LNCaP clone FGC (cell line): ENCODE results near the gene SAMSN1.

Experiments
- DNase-seq: peaks from one replicate; pipeline ENCODE4 v3.0.0-alpha.2; 2011; ENCODE audit warnings: low read depth
- H3K4me3 ChIP-seq: 2 replicates; pipeline ENCODE4 v1.5.1; 2011; ENCODE audit warnings: mild to moderate bottlenecking, low read depth, low read length, control low read depth
- TF ChIP-seq, protein P1 (sequence below): IDR thresholded peaks from 2 replicates; pipeline ENCODE4 v1.5.1; 2012; ENCODE audit warnings: mild to moderate bottlenecking; ENCODE audit not compliant: control insufficient read depth, insufficient read depth; ENCODE audit errors: extremely low read depth

The SAMSN1 gene

DNA sequence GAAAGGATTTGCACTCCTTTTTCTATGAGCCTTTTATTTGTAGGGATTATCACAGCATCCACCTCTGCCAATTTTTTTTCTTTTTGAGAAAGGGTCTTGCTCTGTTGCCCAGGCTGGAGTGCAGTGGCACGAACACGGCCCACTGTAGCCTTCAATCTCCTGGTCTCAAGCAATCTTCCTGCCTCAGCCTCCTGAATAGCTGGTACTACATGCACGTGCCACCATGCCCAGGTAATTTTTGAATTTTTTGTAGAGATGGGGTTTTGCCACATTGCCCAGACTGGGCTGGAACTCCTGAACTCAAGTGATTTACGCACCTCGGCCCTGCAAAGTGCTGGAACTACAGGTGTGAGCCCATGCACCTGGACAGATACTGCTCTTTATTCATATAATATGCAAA is 2.1 kb downstream of the SAMSN1 start:
- H3K4me3 ChIP-seq: no peak overlapping the region
- TF ChIP-seq, protein P1, sequence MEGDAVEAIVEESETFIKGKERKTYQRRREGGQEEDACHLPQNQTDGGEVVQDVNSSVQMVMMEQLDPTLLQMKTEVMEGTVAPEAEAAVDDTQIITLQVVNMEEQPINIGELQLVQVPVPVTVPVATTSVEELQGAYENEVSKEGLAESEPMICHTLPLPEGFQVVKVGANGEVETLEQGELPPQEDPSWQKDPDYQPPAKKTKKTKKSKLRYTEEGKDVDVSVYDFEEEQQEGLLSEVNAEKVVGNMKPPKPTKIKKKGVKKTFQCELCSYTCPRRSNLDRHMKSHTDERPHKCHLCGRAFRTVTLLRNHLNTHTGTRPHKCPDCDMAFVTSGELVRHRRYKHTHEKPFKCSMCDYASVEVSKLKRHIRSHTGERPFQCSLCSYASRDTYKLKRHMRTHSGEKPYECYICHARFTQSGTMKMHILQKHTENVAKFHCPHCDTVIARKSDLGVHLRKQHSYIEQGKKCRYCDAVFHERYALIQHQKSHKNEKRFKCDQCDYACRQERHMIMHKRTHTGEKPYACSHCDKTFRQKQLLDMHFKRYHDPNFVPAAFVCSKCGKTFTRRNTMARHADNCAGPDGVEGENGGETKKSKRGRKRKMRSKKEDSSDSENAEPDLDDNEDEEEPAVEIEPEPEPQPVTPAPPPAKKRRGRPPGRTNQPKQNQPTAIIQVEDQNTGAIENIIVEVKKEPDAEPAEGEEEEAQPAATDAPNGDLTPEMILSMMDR: no peak
- no peak for DNase-seq

DNA sequence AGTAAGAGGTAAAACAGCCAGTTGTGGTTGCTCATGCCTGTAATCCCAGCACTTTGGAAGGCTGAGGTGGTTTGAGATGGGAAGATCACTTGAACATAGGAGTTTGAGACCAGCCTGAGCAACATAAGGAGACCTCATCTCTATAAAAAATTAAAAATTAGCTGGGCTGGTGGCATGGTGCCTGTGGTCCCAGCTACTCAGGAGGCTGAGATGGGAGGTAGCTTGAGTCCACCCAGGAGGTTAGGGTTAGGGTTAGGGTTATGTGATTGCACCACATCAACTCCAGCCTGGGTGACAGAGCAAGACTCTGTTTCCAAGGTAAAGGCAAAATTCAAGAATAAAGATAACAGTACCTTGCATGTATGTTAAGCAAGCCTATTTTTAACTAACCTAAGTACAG is 3.5 kb downstream of the SAMSN1 start:
- no peak for DNase-seq
- no peak overlapping the region for H3K4me3 ChIP-seq
- TF ChIP-seq, protein P1: no peak

DNA sequence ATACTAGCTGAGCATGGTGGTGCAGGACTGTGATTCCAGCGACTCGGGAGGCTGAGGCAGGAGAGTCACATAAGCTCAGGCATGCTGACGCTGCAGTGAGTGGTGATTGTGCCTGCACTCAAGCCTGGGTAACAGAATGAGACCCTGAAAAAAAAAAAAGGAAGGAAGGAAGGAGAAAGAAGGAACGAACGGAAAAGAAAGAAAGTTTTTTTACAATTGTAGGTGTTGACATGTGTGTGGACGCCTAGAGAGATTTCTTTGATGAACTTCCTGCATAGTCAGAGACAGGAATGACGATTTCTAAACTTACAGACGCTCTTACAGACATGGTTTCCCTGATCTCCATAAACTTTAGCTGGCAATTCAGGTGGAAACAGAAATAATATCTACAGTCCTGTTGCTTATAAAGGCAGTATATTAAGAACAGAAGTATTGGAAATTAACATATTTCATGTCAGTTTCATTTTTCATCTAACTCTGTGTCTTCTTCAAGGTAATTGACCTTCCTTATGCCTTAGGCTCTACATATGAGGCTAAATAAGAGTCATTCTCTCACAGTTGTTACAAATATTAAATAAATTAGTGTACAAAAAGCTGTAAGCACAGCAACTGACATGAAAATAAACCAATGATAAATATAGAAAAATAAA is 4.1 kb downstream of the SAMSN1 start:
- no peak overlapping the region for H3K4me3 ChIP-seq
- DNase-seq: no peak
- TF ChIP-seq, protein P1: no peak

DNA sequence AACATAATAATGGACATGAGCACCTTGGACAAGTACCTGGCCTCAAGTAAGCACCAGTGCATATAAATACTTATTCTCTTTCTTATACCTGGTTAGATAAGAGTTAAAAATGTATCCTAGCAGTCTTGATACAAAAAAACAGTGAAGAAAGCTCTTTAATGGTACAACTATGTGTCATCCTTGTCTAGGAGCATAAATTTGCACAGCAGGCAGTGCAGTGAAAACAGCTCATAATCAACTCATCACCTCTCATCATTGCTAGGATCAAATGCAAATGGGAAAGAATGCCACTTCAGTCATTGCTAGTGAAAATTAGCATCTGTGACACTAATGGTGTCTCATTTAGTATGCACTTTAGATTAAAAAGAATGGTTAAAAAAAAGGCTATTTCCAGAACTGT is 7.6 kb downstream of the SAMSN1 start:
- no peak for DNase-seq
- TF ChIP-seq, protein P1: no peak
- H3K4me3 ChIP-seq: no peak overlapping the region

DNA sequence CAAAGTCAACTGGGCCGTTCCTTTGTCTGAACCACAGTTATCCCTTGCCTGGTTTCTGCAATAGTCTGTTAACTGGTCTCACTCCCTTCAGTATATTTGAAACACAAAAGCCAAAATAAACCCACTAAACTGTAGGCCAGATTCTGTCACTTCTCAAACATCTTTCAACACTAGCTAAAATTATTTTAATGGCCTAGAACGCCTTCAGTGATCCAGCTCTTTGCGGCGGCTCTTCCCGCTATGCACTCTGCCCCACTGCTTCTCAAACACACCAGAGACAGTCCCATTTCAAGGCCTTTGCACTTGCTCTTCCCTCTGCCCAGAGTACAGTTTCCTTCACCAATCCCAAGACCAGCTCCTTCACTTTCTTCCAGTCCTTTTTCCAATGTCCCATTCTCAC is 9.2 kb downstream of the SAMSN1 start:
- DNase-seq: no peak
- TF ChIP-seq, protein P1: no peak
- H3K4me3 ChIP-seq: no peak overlapping the region

DNA sequence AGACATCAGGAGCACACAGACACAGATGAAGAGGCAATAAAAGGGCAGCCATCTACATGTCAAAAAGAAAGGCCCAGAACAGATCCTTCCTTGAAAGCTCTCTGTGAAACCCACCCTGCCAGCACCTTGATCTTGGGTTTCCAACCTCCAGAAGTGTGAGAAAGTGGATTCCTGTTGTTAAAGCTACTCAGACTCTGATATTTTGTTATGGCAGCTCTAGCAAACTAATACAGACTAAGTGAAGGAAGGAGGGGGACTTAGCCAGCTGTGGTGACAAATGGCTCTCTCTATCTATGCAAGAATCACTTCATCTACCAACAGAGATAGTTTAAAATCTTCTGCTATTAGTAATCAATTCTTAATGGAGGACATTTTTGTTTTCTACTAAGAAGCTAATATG is 10.4 kb downstream of the SAMSN1 start:
- TF ChIP-seq, protein P1: no peak
- H3K4me3 ChIP-seq: no peak overlapping the region
- DNase-seq: no peak
